ENCODE data around the gene ADD1.

ADD1 gene

GRCh38 chr4:2806390-2807355 is 37.0 kb upstream of the ADD1 start:
- DNase-seq = no peak

- no peak for DNase-seq
Observed at GRCh38 chr4:2807571-2807970, 36.1 kb upstream of the ADD1 start.

DNA sequence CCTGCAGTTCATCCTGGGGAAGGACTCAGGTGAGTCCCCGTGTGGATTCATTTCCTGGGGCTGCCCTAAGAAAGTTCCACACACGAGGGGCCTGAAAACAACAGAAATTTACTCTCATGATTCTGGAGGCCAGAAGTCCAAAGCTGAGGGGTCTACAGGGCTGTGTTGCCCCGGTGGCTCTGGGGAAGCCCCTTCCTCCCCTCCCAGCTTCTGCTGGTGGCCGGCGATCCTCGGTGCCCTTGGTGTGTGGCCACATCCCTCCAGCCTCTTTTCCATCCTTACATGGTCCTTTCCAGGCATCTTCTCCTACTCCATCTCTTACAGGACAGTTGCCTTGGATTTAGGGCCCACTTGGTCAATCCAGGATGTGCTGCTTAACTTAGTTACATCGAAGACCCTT is 35.6 kb upstream of the ADD1 start:
- no peak for DNase-seq

GRCh38 chr4:2809610-2810180 is 33.9 kb upstream of the ADD1 start:
- DNase-seq = peak; percentile 18 to 68

GRCh38 chr4:2810388-2810787 is 33.3 kb upstream of the ADD1 start:
- no peak for DNase-seq

DNA sequence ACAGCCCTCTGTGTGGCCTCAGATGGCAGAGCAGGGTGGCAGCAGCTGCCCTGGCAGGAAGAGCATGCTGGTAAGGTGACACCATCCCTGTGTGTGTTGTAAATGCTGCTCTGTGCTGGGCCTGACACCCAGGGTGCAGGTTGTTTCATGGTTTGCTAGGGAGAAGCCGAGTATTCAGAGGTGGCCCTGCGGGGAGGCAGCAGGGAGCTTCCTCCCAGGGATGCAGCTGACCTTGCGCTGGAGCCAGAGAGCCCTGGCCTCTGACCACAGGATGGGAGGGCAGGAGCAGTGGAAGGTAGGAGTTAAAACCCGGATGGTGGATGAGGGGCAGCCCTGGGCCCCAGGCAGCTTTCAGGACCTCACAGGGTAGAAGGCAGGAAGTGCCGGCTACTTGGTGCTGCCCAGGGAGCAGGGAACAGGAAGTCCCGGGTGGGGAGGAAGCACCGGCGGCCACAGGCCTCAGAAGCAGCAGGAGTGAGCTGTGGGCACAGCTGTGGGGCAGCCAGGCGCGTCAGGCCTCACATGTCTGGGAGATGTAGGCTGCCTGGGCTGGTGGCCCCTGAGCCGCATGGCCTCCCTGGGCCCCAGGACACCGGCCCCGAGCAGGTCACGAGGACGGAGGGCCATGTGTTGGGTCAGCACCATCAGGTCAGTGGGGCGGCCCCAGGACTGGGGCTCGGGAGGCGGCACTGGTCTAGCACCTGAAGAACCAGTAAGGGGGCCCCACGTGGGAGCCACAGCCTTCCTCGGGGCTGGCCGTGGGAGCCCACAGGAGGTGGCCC is 31.6 kb upstream of the ADD1 start:
- DNase-seq = peak; percentile 75 to 85

- DNase-seq = peak in 1 of 2 donors; percentile 20
Observed at GRCh38 chr4:2812612-2813354, 30.9 kb upstream of the ADD1 start.

GRCh38 chr4:2813446-2814405 is 29.9 kb upstream of the ADD1 start:
- no peak for DNase-seq

DNA sequence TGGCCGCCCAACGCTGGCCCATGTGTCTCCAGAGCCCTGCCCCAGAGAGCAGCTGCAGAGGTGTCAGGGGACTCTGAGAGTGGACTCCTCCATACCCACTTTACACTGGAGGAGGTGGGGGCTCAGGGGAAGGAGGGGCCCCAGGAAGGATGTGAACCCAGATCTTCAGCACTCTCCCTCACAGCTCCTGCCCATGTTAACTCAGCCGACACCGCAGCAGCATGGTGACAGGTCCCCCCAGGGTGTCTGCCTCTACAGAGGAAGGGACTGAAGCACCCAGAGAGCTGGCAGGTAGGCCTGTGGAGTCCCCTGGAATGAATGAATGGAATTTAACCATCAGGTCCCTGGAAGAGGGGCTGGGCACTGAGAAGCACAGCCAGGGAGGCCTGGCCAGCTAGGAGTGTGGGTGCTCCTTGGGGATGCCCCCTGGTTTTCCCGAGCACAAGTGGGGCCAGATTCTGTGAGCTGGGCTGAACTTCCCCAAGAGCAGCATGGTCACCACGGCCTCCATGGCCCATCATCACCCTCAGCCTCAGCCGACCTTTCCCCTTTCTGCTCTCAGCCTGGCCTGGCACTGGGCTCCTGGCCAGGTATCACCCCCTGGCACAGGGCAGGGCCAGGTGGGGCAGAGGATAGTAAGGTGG is 28.9 kb upstream of the ADD1 start:
- peak; percentile 52 to 74 for DNase-seq

- no peak for DNase-seq
Observed at GRCh38 chr4:2816401-2816954, 27.2 kb upstream of the ADD1 start.

GRCh38 chr4:2817137-2817536 is 26.5 kb upstream of the ADD1 start:
- DNase-seq = no peak

- DNase-seq = no peak
Observed at GRCh38 chr4:2817701-2818350, 25.8 kb upstream of the ADD1 start.

DNA sequence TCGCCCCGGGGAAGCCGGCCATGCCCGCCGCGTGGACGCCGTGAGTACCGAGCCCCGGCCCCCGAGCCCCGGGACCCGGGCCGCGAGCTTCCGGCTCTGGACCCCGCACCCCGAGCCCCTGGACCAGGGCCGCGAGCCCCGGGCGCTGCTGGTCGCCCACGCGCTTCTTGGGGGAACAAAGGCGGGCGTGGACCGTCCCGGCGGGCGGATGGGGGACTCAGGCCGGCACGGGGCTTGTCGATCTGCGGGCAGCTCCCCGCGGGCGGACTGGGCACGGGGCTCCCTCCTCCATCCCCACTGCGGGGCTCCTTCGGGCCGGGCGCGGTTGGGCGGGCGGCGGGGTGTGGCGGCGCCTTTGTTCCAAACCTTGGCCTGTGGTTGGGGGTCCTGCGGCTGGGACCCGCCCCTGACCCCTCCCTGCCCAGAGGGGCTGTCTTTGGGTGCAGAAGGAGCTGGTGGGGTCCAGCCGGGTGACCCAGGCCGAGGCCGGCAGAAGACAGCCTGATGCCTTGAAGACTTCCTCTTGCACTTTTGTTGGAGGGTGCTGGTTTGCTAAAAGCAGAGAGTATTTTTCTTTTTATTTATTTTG is 25.2 kb upstream of the ADD1 start:
- DNase-seq = no peak

- DNase-seq = no peak
Observed at GRCh38 chr4:2819244-2820215, 24.1 kb upstream of the ADD1 start.

DNA sequence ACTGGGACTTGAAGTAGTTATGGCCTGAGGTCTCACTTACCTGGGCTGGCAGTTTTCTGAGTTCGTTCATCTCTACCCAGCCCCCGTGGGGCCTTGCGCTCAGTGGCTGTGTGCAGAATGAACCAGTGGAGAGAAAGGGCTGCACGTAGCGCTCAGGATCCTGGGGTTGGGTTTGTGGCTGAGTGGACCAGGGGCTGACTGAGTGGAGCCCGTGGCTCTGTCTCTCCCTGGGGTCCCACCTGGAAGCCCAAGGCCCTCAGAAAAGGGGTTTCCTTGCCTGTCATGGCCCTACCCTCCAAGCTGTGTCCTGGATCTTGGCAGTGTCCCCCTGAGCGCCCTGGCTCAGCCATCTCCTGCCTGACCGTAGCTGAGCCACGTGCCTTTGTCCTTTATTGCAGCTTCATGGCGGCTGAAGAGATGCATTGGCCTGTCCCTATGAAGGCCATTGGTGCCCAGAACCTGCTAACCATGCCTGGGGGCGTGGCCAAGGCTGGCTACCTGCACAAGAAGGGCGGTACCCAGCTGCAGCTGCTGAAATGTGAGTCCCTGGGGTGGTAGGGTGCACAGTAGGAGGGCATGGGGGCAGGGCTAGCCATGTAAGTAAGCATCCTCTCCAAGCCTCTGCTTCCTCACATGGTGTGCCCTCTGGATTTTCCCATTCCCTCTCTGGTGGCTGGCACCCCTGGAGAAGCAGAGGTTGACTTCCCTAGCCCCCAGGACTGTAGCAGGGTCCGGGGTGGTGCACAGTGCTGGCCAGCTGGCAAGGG is 23.2 kb upstream of the ADD1 start:
- DNase-seq = no peak

GRCh38 chr4:2822461-2823300 is 21.0 kb upstream of the ADD1 start:
- DNase-seq = no peak

DNA sequence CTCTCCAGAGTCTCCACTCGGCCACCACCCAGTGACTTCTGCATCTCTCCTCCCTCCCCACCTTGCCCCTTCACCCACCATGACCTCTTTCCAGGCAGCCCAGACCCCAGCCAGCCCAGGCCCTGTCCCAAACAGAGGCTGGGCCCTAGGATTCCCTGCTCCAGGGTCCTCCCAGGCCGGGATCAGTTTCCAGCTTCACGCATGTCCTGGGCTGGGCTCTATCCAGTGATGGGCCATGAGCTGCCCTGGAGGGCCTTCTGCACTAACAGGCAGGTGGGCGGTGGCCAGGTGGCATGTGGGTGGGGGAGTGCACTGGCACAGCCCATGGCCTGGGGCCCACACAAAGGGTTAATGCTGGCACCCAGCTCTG is 20.4 kb upstream of the ADD1 start:
- no peak for DNase-seq

Measured in inflammatory macrophage treated with lipopolysaccharide for 1 hour (primary cell).